Neural progenitor cell (in vitro differentiated cells): ENCODE results near the gene ZNF516.

ENCODE experiments used
- CTCF ChIP-seq: fragments of 200-600 bp; sonication (generic); IDR thresholded peaks from 2 replicates; pipeline ENCODE4 v1.5.1; 2017; ENCODE audit warnings: antibody characterized with exemption, mild to moderate bottlenecking
- EZH2 ChIP-seq: fragments of 200-600 bp; sonication (generic); IDR thresholded peaks from 2 replicates; pipeline ENCODE4 v1.6.1; 2017; ENCODE audit warnings: antibody characterized with exemption, mild to moderate bottlenecking, moderate library complexity

GRCh38 chr18:76457957-76458356 lies 37.1 kb downstream of the ZNF516 start:
- TF ChIP-seq CTCF (no peak), EZH2 (no peak)
